ENCODE results near the gene MLXIPL.

- TF ChIP-seq CTCF (IDR thresholded peaks at IDR 0.05) (no peak), POLR2A (IDR thresholded peaks at IDR 0.05) (no peak)
Observed at GRCh38 chr7:73549176-73549575, 75.1 kb downstream of the MLXIPL start.

Data from gastroesophageal sphincter (tissue), 3 donors.